Psoas muscle (tissue), 8 donors: ENCODE results near the gene MMS19. TPM values are rescaled to one million over a fixed set of nuclear protein-coding genes. Genes with fewer than 3 reads are reported as not detected.

Source experiments
- ATAC-seq, 4 donors: fragments of 200-7000 bp; cut with Tn5 transposase; one replicate each; pipeline ENCODE4 v1.9.1; 2020; ENCODE audit warnings: moderate library complexity in 3 of 4, mild to moderate bottlenecking in 2 of 4
- DNase-seq, 2 donors: peaks; one replicate each; pipeline ENCODE4 v3.0.0-alpha.2; 2020
- H3K27ac ChIP-seq: fragments of 200-600 bp; one replicate; pipeline ENCODE4 v1.8.0; 2022
- H3K27me3 ChIP-seq, 3 donors: fragments of 200-600 bp in 1 of 3; one replicate each; pipeline versions ENCODE4 v1.6.1 to v1.8.0; 2013 to 2022; ENCODE audit warnings: low read length in 2 of 3, mild to moderate bottlenecking in 2 of 3, moderate library complexity in 1 of 3; ENCODE audit not compliant: insufficient read depth in 3 of 3
- H3K36me3 ChIP-seq, 2 donors: fragments of 200-600 bp in 1 of 2; one replicate each; pipeline versions ENCODE4 v1.6.1 to v1.8.0; 2013 to 2022; ENCODE audit warnings: low read depth in 1 of 2, mild to moderate bottlenecking in 1 of 2, moderate library complexity in 1 of 2; ENCODE audit not compliant: insufficient read depth in 1 of 2
- H3K4me1 ChIP-seq: fragments of 200-600 bp; one replicate; pipeline ENCODE4 v1.8.0; 2022
- H3K4me3 ChIP-seq: fragments of 200-600 bp; one replicate; pipeline ENCODE4 v1.8.0; 2022; ENCODE audit warnings: mild to moderate bottlenecking
- H3K9me3 ChIP-seq: fragments of 200-600 bp; one replicate; pipeline ENCODE4 v1.8.0; 2022
- WGBS, 3 donors: extraction: QIAGEN DNeasy Blood & Tissue Kit; methylation state at CpG; one replicate each; pipeline versions ENCODE4 v1.1.6 to v1.1.7; 2013; 5-methylcytosine and 5-hydroxymethylcytosine counted together
- intact Hi-C, 2 donors: fragments of 100-400 bp; cut with DNase I; formaldehyde crosslinking; loops; one replicate each; pipeline versions ENCODE4 v1.11.0 to v1.14.2; 2022
- long read RNA-seq, 2 donors: library from polyadenylated mRNA; unstranded; transcript quantifications; one replicate each; pipeline ENCODE4 v2.0.0, GENCODE V29; 2021
- polyA plus RNA-seq, 3 donors: library from polyadenylated mRNA; stranded (reverse); fragments of 200-250 nt; gene quantifications; one replicate each; pipeline ENCODE4 v1.2.3, GENCODE V29; 2013
- total RNA-seq, 4 donors: library from RNA; stranded (reverse); fragmentation: NEBNext Ultra II Directional in 2 of 4; extraction: Animal tissue kit (Norgen Biotek cat#: 25700) in 2 of 4; gene quantifications; one replicate each; pipeline versions ENCODE4 v1.2.1 to v1.2.4, GENCODE V29; 2021 to 2023
- TF ChIP-seq, protein P1 (sequence below): fragments of 200-600 bp; IDR thresholded peaks from one replicate; pipeline ENCODE4 v1.8.0; 2022; ENCODE audit warnings: antibody characterized with exemption
- donor health status: healthy with polysubstance abuse.
- donor health status: DM: no; HTN: no; CAD: no; lungs with moderate emphysema.
- donor health status: Bipolar disorder and iron deficiency.
- donor health status: healthy.
- donor health status: DM: yes; HTN: yes; CAD: no.
- donor health status: DM: no; HTN: no; CAD: no.
- donor health status: DM: no; HTN: no; CAD: no.
- donor health status: DM: yes; HTN: yes; CAD: no.

MMS19 gene, protein sequence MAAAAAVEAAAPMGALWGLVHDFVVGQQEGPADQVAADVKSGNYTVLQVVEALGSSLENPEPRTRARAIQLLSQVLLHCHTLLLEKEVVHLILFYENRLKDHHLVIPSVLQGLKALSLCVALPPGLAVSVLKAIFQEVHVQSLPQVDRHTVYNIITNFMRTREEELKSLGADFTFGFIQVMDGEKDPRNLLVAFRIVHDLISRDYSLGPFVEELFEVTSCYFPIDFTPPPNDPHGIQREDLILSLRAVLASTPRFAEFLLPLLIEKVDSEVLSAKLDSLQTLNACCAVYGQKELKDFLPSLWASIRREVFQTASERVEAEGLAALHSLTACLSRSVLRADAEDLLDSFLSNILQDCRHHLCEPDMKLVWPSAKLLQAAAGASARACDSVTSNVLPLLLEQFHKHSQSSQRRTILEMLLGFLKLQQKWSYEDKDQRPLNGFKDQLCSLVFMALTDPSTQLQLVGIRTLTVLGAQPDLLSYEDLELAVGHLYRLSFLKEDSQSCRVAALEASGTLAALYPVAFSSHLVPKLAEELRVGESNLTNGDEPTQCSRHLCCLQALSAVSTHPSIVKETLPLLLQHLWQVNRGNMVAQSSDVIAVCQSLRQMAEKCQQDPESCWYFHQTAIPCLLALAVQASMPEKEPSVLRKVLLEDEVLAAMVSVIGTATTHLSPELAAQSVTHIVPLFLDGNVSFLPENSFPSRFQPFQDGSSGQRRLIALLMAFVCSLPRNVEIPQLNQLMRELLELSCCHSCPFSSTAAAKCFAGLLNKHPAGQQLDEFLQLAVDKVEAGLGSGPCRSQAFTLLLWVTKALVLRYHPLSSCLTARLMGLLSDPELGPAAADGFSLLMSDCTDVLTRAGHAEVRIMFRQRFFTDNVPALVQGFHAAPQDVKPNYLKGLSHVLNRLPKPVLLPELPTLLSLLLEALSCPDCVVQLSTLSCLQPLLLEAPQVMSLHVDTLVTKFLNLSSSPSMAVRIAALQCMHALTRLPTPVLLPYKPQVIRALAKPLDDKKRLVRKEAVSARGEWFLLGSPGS
- total RNA-seq (10 to 100 TPM; 33.2 to 39.6 (median 34.4) TPM), polyA plus RNA-seq (10 to 100 TPM; 29.8 to 47.6 (median 43.1) TPM)
- long read RNA-seq, donor 1, partial matches to known transcripts, result 4 of 21 reads
- long read RNA-seq, donor 1, other reads (novel, unspliced or antisense), result 12 of 21 reads
- long read RNA-seq, donor 2, transcript MMS19-209 (31 exons, 3,797 nt), result major isoform, 10 of 38 reads
- long read RNA-seq, donor 2, partial matches to known transcripts, result 15 of 38 reads
- long read RNA-seq, donor 2, other reads (novel, unspliced or antisense), result 13 of 38 reads

GRCh38 chr10:97498076-97498840, at the start of gene MMS19:
MMS19 (minus strand) TSS chr10:97498422; CDS start chr10:97498384, 38 bp downstream.
- Histone ChIP-seq H3K27me3 (no peaks in the 10 kb centered on the region), H3K4me1 (peaks cover 58% of the 10 kb centered on the region), H3K27ac (peak within 1 kb of the TSS; percentile 96), H3K4me3 (peak within 1 kb of the TSS; percentile 84), H3K36me3 (no peaks in the 10 kb centered on the region), H3K9me3 (no peaks in the 10 kb centered on the region)
- intact Hi-C loops, result no loop called here
- peak; percentile 89 to 92 (median 90) for ATAC-seq
- peak; percentile 100 for DNase-seq
- TF ChIP-seq, protein P1, sequence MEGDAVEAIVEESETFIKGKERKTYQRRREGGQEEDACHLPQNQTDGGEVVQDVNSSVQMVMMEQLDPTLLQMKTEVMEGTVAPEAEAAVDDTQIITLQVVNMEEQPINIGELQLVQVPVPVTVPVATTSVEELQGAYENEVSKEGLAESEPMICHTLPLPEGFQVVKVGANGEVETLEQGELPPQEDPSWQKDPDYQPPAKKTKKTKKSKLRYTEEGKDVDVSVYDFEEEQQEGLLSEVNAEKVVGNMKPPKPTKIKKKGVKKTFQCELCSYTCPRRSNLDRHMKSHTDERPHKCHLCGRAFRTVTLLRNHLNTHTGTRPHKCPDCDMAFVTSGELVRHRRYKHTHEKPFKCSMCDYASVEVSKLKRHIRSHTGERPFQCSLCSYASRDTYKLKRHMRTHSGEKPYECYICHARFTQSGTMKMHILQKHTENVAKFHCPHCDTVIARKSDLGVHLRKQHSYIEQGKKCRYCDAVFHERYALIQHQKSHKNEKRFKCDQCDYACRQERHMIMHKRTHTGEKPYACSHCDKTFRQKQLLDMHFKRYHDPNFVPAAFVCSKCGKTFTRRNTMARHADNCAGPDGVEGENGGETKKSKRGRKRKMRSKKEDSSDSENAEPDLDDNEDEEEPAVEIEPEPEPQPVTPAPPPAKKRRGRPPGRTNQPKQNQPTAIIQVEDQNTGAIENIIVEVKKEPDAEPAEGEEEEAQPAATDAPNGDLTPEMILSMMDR, result no peak
- 0 to 1% (median 0%) methylated on average over 44 to 73 of the region's 73 CpGs for WGBS, 3 donors

- Histone ChIP-seq H3K4me1 (peaks cover 65% of the 10 kb centered on the region), H3K27ac (no peak overlapping the region), H3K9me3 (no peaks in the 10 kb centered on the region), H3K4me3 (no peak overlapping the region), H3K27me3 (no peaks in the 10 kb centered on the region), H3K36me3 (no peaks in the 10 kb centered on the region)
- peak in 1 of 2 donors; percentile 2 for DNase-seq
- TF ChIP-seq, protein P1, result no peak
- intact Hi-C loops, result no loop called here
- ATAC-seq, result no peak
- 28 to 51% (median 40%) methylated on average over 4 of the region's 4 CpGs for WGBS, 3 donors
These were observed 49.7 kb upstream of the MMS19 start for GRCh38 chr10:97547962-97548361.

- Histone ChIP-seq H3K36me3 (no peaks in the 10 kb centered on the region), H3K27ac (peak overlapping the region; percentile 56), H3K9me3 (no peaks in the 10 kb centered on the region), H3K4me1 (peaks cover 68% of the 10 kb centered on the region), H3K27me3 (no peaks in the 10 kb centered on the region), H3K4me3 (peak overlapping the region; percentile 9)
- 33 to 52% (median 35%) methylated on average over 4 of the region's 4 CpGs for WGBS, 3 donors
- ATAC-seq, result no peak
- DNase-seq, result no peak
- TF ChIP-seq, protein P1, result no peak
- intact Hi-C loops, result no loop called here
These were observed 49.0 kb upstream of the MMS19 start for GRCh38 chr10:97547271-97547600.
